ENCODE data around the gene SMIM14. TPM values are rescaled to one million over a fixed set of nuclear protein-coding genes. Genes with fewer than 3 reads are reported as not detected.
A peak's percentile ranks its signal among the peaks of the same experiment; 100 is the strongest.

Gene SMIM14
- total RNA-seq, 1 donor from 2014 or later = 23.8 TPM

- Histone ChIP-seq H3K4me1 (peaks cover 11% of the 10 kb centered on the region), H3K27ac (no peak overlapping the region), H3K36me3 (peaks cover 0 to 11% of the 10 kb centered on the region in 2 donors), H3K27me3 (no peaks in the 10 kb centered on the region), H3K4me3 (no peak overlapping the region), H3K9me3 (no peaks in the 10 kb centered on the region)
- no peak for DNase-seq (ENCODE audit: extremely low spot score in 2 of 2)
- TF ChIP-seq CTCF (IDR thresholded peaks at IDR 0.05) (no peak), POLR2A (IDR thresholded peaks at IDR 0.05) (no peak), POLR2AphosphoS5 (IDR thresholded peaks at IDR 0.05; ENCODE audit: insufficient read depth in 1 of 2, low read depth in 1 of 2) (no peak)
- intact Hi-C loops (cut with DNase I) = no loop called here
Measured at GRCh38 chr4:39571504-39571903, 67.2 kb downstream of the SMIM14 start.

- Histone ChIP-seq H3K27ac (no peak overlapping the region), H3K4me1 (peaks cover 11% of the 10 kb centered on the region), H3K27me3 (no peaks in the 10 kb centered on the region), H3K9me3 (no peaks in the 10 kb centered on the region), H3K4me3 (no peak overlapping the region), H3K36me3 (peaks cover 0 to 11% of the 10 kb centered on the region in 2 donors)
- intact Hi-C loops (cut with DNase I) = no loop called here
- no peak for DNase-seq (ENCODE audit: extremely low spot score in 2 of 2)
- TF ChIP-seq CTCF (IDR thresholded peaks at IDR 0.05) = no peak
- TF ChIP-seq POLR2AphosphoS5 (IDR thresholded peaks at IDR 0.05; ENCODE audit: insufficient read depth in 1 of 2, low read depth in 1 of 2) = no peak
- TF ChIP-seq POLR2A (IDR thresholded peaks at IDR 0.05) = no peak
Measured at GRCh38 chr4:39571054-39571453, 67.6 kb downstream of the SMIM14 start.

- DNase-seq (ENCODE audit: extremely low spot score in 2 of 2) = no peak
- intact Hi-C loops (cut with DNase I) = no loop called here
- Histone ChIP-seq H3K36me3 (peaks cover 0 to 22% of the 10 kb centered on the region in 2 donors), H3K27me3 (no peaks in the 10 kb centered on the region), H3K27ac (no peak overlapping the region), H3K4me1 (peaks cover 11% of the 10 kb centered on the region), H3K9me3 (no peaks in the 10 kb centered on the region), H3K4me3 (no peak overlapping the region)
- TF ChIP-seq POLR2A (IDR thresholded peaks at IDR 0.05) = no peak
Measured at GRCh38 chr4:39569209-39569608, 69.5 kb downstream of the SMIM14 start.

GRCh38 chr4:39568805-39569204 lies 69.9 kb downstream of the SMIM14 start:
- intact Hi-C loops (cut with DNase I) = no loop called here
- no peak overlapping the region for H3K27ac ChIP-seq
- no peak for DNase-seq (ENCODE audit: extremely low spot score in 2 of 2)

GRCh38 chr4:39565878-39566600 lies 72.6 kb downstream of the SMIM14 start:
- intact Hi-C loops (cut with DNase I) = no loop called here
- no peak for DNase-seq (ENCODE audit: extremely low spot score in 2 of 2)
- H3K4me1 ChIP-seq = peaks cover 18% of the 10 kb centered on the region

More at GRCh38 chr4:39568805-39569204, 69.9 kb downstream of the SMIM14 start:
- H3K27me3 ChIP-seq = no peaks in the 10 kb centered on the region
- no peak for TF ChIP-seq CTCF (IDR thresholded peaks at IDR 0.05)
- TF ChIP-seq POLR2AphosphoS5 (IDR thresholded peaks at IDR 0.05; ENCODE audit: insufficient read depth in 1 of 2, low read depth in 1 of 2) = peak in 1 of 2 donors; percentile 86
- no peak for TF ChIP-seq POLR2A (IDR thresholded peaks at IDR 0.05)
- H3K36me3 ChIP-seq = peaks cover 0 to 22% of the 10 kb centered on the region in 2 donors
- no peak overlapping the region for H3K4me3 ChIP-seq
- no peaks in the 10 kb centered on the region for H3K9me3 ChIP-seq
- H3K4me1 ChIP-seq = peaks cover 11% of the 10 kb centered on the region

More at GRCh38 chr4:39565878-39566600, 72.6 kb downstream of the SMIM14 start:
- H3K36me3 ChIP-seq = peaks cover 0 to 17% of the 10 kb centered on the region in 2 donors
- TF ChIP-seq CTCF (IDR thresholded peaks at IDR 0.05) (no peak), POLR2AphosphoS5 (IDR thresholded peaks at IDR 0.05; ENCODE audit: insufficient read depth in 1 of 2, low read depth in 1 of 2) (no peak), POLR2A (IDR thresholded peaks at IDR 0.05) (no peak)
- no peak overlapping the region for H3K4me3 ChIP-seq
- no peaks in the 10 kb centered on the region for H3K9me3 ChIP-seq
- H3K27ac ChIP-seq = no peak overlapping the region
- H3K27me3 ChIP-seq = no peaks in the 10 kb centered on the region
